HG02852 (cell line): ENCODE data around the gene EFNB1.

Source experiments
- ATAC-seq: cut with Tn5 transposase; IDR thresholded peaks from one replicate; pipeline ENCODE4 v1.9.1; 2021; ENCODE audit warnings: mild to moderate bottlenecking, moderate library complexity; ENCODE audit not compliant: unreplicated experiment

Gene EFNB1

GRCh38 chrX:68880846-68881552, 52.2 kb downstream of the EFNB1 start:
- no peak for ATAC-seq

DNA sequence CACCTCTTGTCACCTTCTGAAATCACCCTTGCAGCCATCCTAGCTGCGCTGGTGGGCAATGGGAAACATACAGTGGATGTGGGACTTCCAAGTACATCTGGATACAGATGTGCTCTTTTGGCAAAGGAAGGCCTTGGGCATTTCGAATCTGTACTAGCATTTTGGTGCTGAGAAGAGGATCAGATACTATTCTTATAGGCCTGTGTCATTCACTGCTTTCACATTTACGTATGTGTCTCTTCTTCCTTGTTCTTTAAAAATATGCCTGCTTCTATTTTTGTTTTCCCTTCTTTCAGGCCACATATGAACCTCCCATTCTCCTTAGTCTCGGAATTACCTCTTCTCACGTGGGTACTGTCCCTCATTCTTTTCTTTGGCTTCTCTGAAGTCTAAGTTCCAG, 53.1 kb downstream of the EFNB1 start:
- no peak for ATAC-seq

GRCh38 chrX:68883800-68884199, 55.0 kb downstream of the EFNB1 start:
- no peak for ATAC-seq

DNA sequence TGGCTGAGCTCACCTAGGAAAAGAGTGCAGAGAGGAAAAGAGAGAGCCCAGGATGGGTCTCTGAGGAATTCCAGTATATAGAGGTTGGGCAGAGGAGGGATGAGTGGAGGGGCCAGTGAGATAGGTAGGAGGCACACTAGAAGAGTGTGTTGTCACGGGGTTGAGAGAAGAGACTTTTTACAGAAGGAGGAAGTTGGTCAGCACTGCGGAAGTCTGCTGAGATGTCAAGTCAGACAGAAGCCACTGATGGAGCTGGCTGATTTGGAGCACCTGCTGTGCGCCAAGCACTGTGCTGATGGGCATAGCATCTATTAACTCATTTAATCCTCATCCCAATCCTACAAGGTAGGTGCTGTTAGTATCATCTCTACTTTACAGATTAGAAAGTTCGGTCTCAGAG, 60.4 kb downstream of the EFNB1 start:
- ATAC-seq: no peak
